ENCODE data around the gene EPS8. TPM values are rescaled to one million over a fixed set of nuclear protein-coding genes. Genes with fewer than 3 reads are reported as not detected.
A peak's percentile ranks its signal among the peaks of the same experiment; 100 is the strongest.

EPS8 gene
- total RNA-seq, 1 donor from 2014 or later, result 104 TPM

- intact Hi-C loops (cut with DNase I), result no loop called here
- no peak overlapping the region for H3K4me3 ChIP-seq
- H3K27ac ChIP-seq, result peak overlapping the region; percentile 64
- peaks cover 41% of the 10 kb centered on the region for H3K4me1 ChIP-seq
- no peaks in the 10 kb centered on the region for H3K27me3 ChIP-seq
- no peaks in the 10 kb centered on the region for H3K9me3 ChIP-seq
- no peak for TF ChIP-seq CTCF (IDR thresholded peaks at IDR 0.05)
- no peak for TF ChIP-seq POLR2AphosphoS5 (IDR thresholded peaks at IDR 0.05; ENCODE audit: insufficient read depth in 1 of 2, low read depth in 1 of 2)
- no peak for TF ChIP-seq POLR2A (IDR thresholded peaks at IDR 0.05)
- H3K36me3 ChIP-seq, result no peaks in the 10 kb centered on the region
- no peak for DNase-seq (ENCODE audit: extremely low spot score in 2 of 2)
These were observed 88.0 kb downstream of the EPS8 start for GRCh38 chr12:15701206-15701605.

GRCh38 chr12:15700595-15700994, 88.6 kb downstream of the EPS8 start:
- no peaks in the 10 kb centered on the region for H3K9me3 ChIP-seq
- H3K4me3 ChIP-seq, result no peak overlapping the region
- H3K36me3 ChIP-seq, result no peaks in the 10 kb centered on the region
- no peaks in the 10 kb centered on the region for H3K27me3 ChIP-seq
- intact Hi-C loops (cut with DNase I), result no loop called here
- peak overlapping the region; percentile 64 for H3K27ac ChIP-seq
- no peak for DNase-seq (ENCODE audit: extremely low spot score in 2 of 2)
- TF ChIP-seq POLR2A (IDR thresholded peaks at IDR 0.05) (no peak), POLR2AphosphoS5 (IDR thresholded peaks at IDR 0.05; ENCODE audit: insufficient read depth in 1 of 2, low read depth in 1 of 2) (peak in 1 of 2 donors; percentile 37), CTCF (IDR thresholded peaks at IDR 0.05) (no peak)
- peaks cover 35% of the 10 kb centered on the region for H3K4me1 ChIP-seq

- H3K4me1 ChIP-seq, result peaks cover 33% of the 10 kb centered on the region
- intact Hi-C loops (cut with DNase I), result no loop called here
These were observed 89.3 kb downstream of the EPS8 start for GRCh38 chr12:15699886-15700285.

GRCh38 chr12:15698377-15698871, 90.8 kb downstream of the EPS8 start:
- no peaks in the 10 kb centered on the region for H3K36me3 ChIP-seq
- H3K9me3 ChIP-seq, result no peaks in the 10 kb centered on the region
- peak overlapping the region; percentile 64 for H3K27ac ChIP-seq
- no peak overlapping the region for H3K4me3 ChIP-seq
- no peak for DNase-seq (ENCODE audit: extremely low spot score in 2 of 2)
- H3K27me3 ChIP-seq, result no peaks in the 10 kb centered on the region
- intact Hi-C loops (cut with DNase I), result no loop called here
- H3K4me1 ChIP-seq, result peaks cover 32% of the 10 kb centered on the region
- TF ChIP-seq POLR2AphosphoS5 (IDR thresholded peaks at IDR 0.05; ENCODE audit: insufficient read depth in 1 of 2, low read depth in 1 of 2) (peak in 1 of 2 donors; percentile 89), CTCF (IDR thresholded peaks at IDR 0.05) (no peak)

More at GRCh38 chr12:15699886-15700285, 89.3 kb downstream of the EPS8 start:
- peak overlapping the region; percentile 64 for H3K27ac ChIP-seq
- DNase-seq (ENCODE audit: extremely low spot score in 2 of 2), result no peak
- H3K36me3 ChIP-seq, result no peaks in the 10 kb centered on the region
- no peaks in the 10 kb centered on the region for H3K27me3 ChIP-seq
- no peaks in the 10 kb centered on the region for H3K9me3 ChIP-seq
- TF ChIP-seq POLR2A (IDR thresholded peaks at IDR 0.05), result no peak
- TF ChIP-seq POLR2AphosphoS5 (IDR thresholded peaks at IDR 0.05; ENCODE audit: insufficient read depth in 1 of 2, low read depth in 1 of 2), result no peak
- no peak for TF ChIP-seq CTCF (IDR thresholded peaks at IDR 0.05)
- no peak overlapping the region for H3K4me3 ChIP-seq

- intact Hi-C loops (cut with DNase I), result no loop called here
- peaks cover 26% of the 10 kb centered on the region for H3K4me1 ChIP-seq
These were observed 92.0 kb downstream of the EPS8 start for GRCh38 chr12:15697201-15697600.

More at GRCh38 chr12:15697201-15697600, 92.0 kb downstream of the EPS8 start:
- Histone ChIP-seq H3K36me3 (no peaks in the 10 kb centered on the region), H3K4me3 (no peak overlapping the region), H3K27me3 (no peaks in the 10 kb centered on the region), H3K27ac (peak overlapping the region; percentile 64), H3K9me3 (no peaks in the 10 kb centered on the region)
- TF ChIP-seq CTCF (IDR thresholded peaks at IDR 0.05) (no peak), POLR2AphosphoS5 (IDR thresholded peaks at IDR 0.05; ENCODE audit: insufficient read depth in 1 of 2, low read depth in 1 of 2) (no peak), POLR2A (IDR thresholded peaks at IDR 0.05) (no peak)
- no peak for DNase-seq (ENCODE audit: extremely low spot score in 2 of 2)

Data from vagina (tissue), 2 donors.